ENCODE results near the gene FAF2. TPM values are rescaled to one million over a fixed set of nuclear protein-coding genes. Genes with fewer than 3 reads are reported as not detected.

FAF2 gene
- total RNA-seq, 2 experiments from 2014 or later = 29.9 to 38.7 TPM

DNA sequence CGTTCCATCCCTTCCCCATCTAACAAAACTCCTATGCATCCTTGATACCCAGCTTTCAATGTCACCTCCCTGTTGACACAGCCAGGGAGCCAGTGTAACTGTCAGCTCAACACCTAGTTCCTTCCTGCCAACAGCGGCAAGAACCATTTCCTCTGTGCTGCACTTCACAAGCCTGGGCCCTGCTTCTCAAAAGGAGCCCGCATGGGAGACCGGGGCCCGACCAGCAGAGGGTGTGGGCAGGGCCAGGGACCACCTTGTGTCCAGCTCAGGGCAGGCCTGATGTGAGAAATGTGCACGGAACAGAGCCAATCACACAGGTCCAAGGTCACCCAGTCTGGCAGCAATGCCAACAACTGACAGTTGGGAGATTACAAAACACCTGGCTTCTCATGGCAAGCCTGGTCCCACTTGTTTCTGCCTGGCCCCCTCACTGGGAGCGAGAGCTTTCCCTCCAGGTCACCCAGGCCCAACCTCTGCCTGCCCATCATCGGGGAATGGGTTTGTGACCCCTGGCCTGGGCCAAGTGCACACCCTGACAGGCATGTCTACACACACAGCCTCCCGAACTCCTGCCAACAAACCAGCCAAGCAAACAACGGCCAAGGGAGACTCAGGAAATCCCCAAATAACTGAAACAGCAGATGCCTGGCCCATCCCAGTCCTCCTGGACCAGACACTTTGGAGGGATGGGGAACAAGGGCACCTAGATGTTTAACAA, 85.9 kb downstream of the FAF2 start:
- H3K4me1 Mint-ChIP-seq = peaks cover 60% of the 10 kb centered on the region
- DNase-seq (peak; percentile 80), ATAC-seq (no peak)
- H3K9me3 Mint-ChIP-seq (ENCODE audit: low read depth) = no peaks in the 10 kb centered on the region
- peak overlapping the region; percentile 90 for H3K27ac Mint-ChIP-seq
- peak overlapping the region; percentile 93 for H3K4me3 Mint-ChIP-seq
- peaks cover 29% of the 10 kb centered on the region for H3K36me3 Mint-ChIP-seq
- no peaks in the 10 kb centered on the region for H3K27me3 Mint-ChIP-seq
- CTCF ChIA-PET = interaction anchor here (0.7 to 7.8 kb wide), 7 partner anchors 8 to 118 kb away, joined by 3 to 83 read pairs (median 4); partner anchors contain the start of genes CLTB and FAF2

DNA sequence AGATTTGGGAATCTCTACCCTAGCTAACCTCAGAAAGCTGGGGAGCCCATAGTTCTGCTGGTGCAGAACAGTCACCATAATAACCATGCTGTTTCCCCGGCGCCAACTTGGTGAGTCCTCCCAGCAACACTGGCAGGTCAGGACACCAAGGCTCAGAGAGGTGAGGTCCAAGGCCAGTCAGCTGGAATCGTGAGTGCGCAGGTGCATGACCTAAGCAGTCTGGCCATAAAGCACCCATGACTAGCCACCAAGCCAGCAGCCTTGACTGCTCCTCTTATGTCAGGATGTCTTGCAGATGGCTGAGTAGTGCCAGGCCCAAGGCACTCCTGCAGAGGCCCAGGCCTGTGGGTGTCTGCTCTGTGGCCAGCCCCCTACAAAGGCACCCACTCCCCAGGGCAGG, 86.5 kb downstream of the FAF2 start:
- ATAC-seq = no peak
- Mint-ChIP-seq H3K27me3 (no peaks in the 10 kb centered on the region), H3K4me1 (peaks cover 58% of the 10 kb centered on the region), H3K4me3 (peak overlapping the region; percentile 93), H3K9me3 (ENCODE audit: low read depth) (no peaks in the 10 kb centered on the region), H3K27ac (peak overlapping the region; percentile 90), H3K36me3 (peaks cover 26% of the 10 kb centered on the region)
- CTCF ChIA-PET = interaction anchor here (1.5 to 7.8 kb wide), 4 partner anchors 8 to 118 kb away, joined by 4 to 83 read pairs (median 14); partner anchors contain the start of genes CLTB and FAF2
- DNase-seq = no peak

DNA sequence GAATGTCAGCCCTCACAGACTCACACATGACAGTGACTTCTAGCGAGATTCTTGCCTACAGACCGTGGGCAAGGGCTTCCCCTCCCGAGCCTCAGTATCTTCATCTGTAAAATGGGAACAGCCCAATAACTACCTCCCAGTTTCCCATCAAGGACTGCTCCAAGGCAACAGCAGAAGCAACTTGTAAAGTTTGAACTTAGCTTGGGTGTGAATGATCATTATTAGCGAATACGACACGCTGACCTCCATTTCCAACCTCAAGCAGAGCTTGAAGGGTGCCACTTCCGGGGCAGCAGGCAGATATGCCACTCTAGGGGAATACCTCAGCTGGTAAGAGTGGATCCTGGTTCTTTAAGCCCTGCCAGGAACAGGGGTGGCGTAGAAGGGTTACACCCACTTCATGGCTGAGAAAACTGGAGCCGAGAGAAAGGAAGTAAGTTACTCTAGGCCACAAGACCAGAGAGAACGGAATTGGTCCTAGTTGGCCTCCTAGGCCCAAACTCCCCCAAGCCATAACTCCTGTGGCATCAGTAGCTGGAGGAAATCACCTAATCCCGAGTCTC, 87.0 kb downstream of the FAF2 start:
- Mint-ChIP-seq H3K27me3 (no peaks in the 10 kb centered on the region), H3K4me3 (peak overlapping the region; percentile 93), H3K27ac (peak overlapping the region; percentile 90), H3K4me1 (peaks cover 61% of the 10 kb centered on the region), H3K36me3 (peaks cover 24% of the 10 kb centered on the region), H3K9me3 (ENCODE audit: low read depth) (no peaks in the 10 kb centered on the region)
- CTCF ChIA-PET = interaction anchor here (3.0 to 7.8 kb wide), 3 partner anchors 7 to 119 kb away, joined by 11 to 83 read pairs (median 17); partner anchors contain the start of genes CLTB and FAF2
- ATAC-seq (no peak), DNase-seq (peak; percentile 68)

DNA sequence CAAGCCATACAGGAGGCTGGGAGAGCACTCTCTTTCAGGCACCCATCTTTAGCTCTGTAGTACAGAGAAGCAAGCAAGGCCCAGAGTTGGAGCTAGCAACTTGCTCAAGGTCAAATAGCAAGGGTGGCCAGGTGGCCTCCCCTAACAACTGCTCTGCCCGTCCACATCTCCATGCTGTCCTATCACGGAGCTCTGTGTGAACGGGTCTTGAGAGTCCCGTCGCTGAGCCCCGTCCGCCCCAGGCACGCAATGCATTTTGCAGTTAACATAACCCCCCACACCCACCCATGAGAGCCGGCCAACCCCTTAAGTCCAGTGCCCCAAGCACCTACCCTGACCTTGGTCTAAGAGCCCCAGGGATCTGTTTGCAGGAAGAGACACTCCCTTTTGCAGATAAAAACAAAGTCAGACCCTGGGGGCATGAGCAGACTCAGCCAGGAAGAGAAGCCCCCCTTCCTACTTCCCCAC, 87.5 kb downstream of the FAF2 start:
- DNase-seq (no peak), ATAC-seq (no peak)
- CTCF ChIA-PET = interaction anchor here (3.0 to 7.8 kb wide), 3 partner anchors 7 to 119 kb away, joined by 11 to 83 read pairs (median 17); partner anchors contain the start of genes CLTB and FAF2
- H3K9me3 Mint-ChIP-seq (ENCODE audit: low read depth) = no peaks in the 10 kb centered on the region
- no peaks in the 10 kb centered on the region for H3K27me3 Mint-ChIP-seq
- H3K27ac Mint-ChIP-seq = peak overlapping the region; percentile 90
- H3K4me3 Mint-ChIP-seq = peak overlapping the region; percentile 93
- H3K4me1 Mint-ChIP-seq = peaks cover 63% of the 10 kb centered on the region
- H3K36me3 Mint-ChIP-seq = peaks cover 24% of the 10 kb centered on the region

DNA sequence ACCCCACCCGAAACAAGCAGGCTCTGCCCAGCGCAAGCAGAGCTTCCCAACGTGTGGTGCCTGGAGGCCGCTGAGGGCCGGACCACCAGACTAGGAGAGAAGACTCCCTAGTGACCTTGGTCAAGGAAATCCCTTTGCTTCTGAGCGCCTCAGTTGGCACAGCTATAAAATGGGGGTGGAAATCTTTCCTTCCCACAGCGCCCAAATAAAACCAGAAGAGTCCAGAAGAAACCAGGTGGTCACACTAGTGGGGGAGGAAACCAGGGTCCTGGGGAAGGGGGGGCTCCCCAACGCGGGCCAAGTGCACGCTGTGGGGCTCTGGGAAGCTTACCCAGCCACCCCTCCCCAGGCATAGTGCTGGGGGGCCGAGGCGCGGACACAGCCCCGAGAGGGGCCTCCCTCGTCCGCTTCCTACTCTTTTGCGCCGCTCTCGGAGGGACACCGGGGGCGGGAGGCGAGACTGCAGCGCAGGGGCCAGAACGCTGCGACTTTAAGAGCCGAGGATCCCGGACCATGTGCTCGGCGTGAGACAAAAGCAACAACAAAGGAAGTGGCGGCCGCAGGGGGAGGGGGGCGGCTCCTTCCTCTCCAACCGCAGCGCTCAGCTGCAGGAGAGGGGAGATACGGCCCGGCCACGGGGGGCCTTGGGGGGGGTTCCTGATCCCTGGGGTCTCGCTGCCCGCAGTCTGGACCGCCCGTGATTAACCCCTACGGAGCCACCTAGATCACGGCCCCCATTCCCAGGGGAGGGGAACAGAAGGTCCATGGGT, 88.1 kb downstream of the FAF2 start:
- Mint-ChIP-seq H3K4me1 (peaks cover 66% of the 10 kb centered on the region), H3K27ac (peak overlapping the region; percentile 90), H3K36me3 (peaks cover 21% of the 10 kb centered on the region), H3K4me3 (peak overlapping the region; percentile 93), H3K9me3 (ENCODE audit: low read depth) (no peaks in the 10 kb centered on the region), H3K27me3 (no peaks in the 10 kb centered on the region)
- ATAC-seq = peak; percentile 6
- DNase-seq = peak; percentile 93
- CTCF ChIA-PET = interaction anchor here (1.1 to 7.8 kb wide), 7 partner anchors 6 to 174 kb away, joined by 3 to 83 read pairs (median 11); partner anchors contain the start of genes CLTB and FAF2

DNA sequence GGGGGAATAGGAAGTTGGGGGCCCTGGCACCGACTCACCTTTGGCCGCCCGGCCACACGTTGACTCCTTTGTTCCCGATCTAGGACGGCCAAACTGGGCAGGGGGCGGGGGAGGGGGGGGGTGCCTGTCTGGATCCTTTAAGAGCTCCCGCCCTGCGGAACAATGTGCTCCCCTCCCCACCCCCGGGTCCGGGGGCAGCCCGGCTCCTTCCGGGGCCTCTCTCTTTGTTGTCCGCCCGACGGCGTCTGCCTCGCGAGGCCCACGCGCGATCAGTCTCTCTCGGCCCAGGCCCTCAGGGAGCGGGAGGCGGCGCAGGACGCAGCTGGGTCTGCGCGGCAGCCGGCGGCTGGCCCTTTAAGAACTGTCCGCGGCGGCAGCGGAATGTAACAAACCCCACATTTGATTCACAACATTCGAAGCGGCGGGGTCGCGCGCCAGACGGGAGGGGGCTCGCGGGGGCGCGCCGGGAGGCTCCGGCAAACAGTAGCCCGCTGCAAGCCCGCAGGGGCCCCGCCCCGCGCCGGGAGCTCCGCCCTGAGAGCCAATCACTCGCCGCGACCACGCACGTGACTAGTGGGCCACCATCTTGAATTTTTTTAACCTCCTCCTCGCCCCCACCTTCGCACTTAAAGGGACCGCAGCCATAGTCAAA, 88.8 kb downstream of the FAF2 start, which contains the start of gene RNF44:
RNF44 (minus strand) TSS at position 501 of the 652 bp plus-strand sequence. CDS start 4,930 bp downstream, outside the sequence.
- ATAC-seq = peak; percentile 66
- peak within 1 kb of the TSS; percentile 93 for H3K4me3 Mint-ChIP-seq

DNA sequence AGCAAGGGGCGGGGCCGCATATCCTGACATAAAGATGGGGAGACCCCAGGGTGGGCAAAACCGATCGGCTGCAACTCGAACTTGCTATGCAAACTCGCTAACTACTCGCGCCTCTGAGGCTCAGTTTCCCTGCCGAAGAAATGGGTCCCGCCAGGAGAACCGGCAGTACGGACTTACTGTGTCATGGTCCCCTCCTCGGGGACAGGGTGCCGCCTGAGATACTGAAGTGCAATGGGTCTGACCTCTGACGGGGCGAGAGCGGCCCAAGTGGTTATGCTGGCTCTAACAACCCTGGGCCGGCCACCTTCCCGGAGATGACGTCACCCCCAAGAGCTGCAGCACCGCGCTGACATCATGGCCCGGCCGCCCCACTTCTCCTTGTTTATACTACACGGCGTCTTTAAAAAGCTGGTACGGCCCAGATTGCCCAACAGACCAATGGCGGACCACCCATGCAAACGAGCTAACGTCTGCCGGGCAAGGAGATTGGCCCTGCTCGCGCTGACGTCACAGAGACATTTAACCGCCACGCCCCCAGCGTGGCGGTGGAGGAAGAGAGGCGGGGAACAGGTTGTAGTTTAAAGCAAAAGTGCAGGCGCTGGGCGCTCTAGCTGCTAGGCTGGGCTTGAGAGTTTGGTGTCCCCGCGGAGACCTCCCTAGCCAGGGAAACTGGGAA, 89.5 kb downstream of the FAF2 start:
- no peaks in the 10 kb centered on the region for H3K9me3 Mint-ChIP-seq (ENCODE audit: low read depth)
- H3K27ac Mint-ChIP-seq = peak overlapping the region; percentile 90
- DNase-seq = peak; percentile 100
- peak; percentile 76 for ATAC-seq
- CTCF ChIA-PET = interaction anchor here (1.1 to 2.7 kb wide), 11 partner anchors 8 to 175 kb away, joined by 3 to 15 read pairs (median 5); partner anchors contain the start of genes CLTB, FAF2, HIGD2A and NOP16
- H3K36me3 Mint-ChIP-seq = peaks cover 20% of the 10 kb centered on the region
- H3K27me3 Mint-ChIP-seq = no peaks in the 10 kb centered on the region
- H3K4me3 Mint-ChIP-seq = peak overlapping the region; percentile 93
- peaks cover 70% of the 10 kb centered on the region for H3K4me1 Mint-ChIP-seq

More for the DNA sequence above, 88.8 kb downstream of the FAF2 start, which contains the start of gene RNF44:
- Mint-ChIP-seq H3K27ac (peak within 1 kb of the TSS; percentile 90), H3K36me3 (peaks cover 20% of the 10 kb centered on the region), H3K4me1 (peaks cover 67% of the 10 kb centered on the region), H3K9me3 (ENCODE audit: low read depth) (no peaks in the 10 kb centered on the region), H3K27me3 (no peaks in the 10 kb centered on the region)
- CTCF ChIA-PET = interaction anchor here (0.6 to 2.7 kb wide), 10 partner anchors 7 to 175 kb away, joined by 3 to 15 read pairs (median 5); partner anchors contain the start of genes CLTB, FAF2, HIGD2A and NOP16
- peak; percentile 99 for DNase-seq

DNA sequence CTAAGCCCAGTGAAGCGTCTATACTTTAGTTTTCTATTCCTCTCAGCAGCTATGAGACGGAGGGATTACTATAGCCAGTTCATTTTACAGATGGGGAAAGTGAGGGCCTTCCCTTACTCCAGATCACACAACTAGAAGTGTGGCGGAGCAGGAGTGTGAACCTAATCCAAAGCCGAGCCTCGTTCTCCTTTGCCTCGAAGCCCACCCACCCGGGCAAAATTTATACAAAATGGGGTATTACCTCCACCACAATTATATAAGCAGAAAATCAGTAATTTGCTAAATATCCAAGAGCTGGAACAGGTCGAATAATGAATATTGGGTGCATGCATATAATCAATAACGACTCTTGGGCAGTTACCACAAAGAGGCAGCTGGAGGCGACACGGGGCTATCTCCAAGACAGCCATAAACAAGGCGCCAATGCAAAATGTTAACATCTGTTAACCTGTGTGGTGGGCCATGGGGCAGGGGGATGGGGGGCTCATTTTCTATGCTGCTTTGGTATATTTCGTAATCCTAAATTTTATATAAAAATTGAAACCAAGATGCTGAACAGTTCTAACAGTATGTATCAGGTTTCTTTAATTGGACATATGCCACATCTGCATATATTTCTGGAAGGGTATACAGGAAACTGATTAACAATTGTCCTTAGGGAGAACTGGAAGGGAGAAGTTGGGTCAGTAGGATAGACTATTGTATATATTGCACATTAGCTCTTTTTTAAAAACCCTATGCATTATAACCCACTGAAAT, 90.2 kb downstream of the FAF2 start:
- no peak for DNase-seq
- Mint-ChIP-seq H3K27me3 (no peaks in the 10 kb centered on the region), H3K9me3 (ENCODE audit: low read depth) (no peaks in the 10 kb centered on the region), H3K27ac (peak overlapping the region; percentile 90), H3K4me1 (peaks cover 63% of the 10 kb centered on the region), H3K4me3 (peak overlapping the region; percentile 93), H3K36me3 (peaks cover 16% of the 10 kb centered on the region)
- ATAC-seq = no peak
- CTCF ChIA-PET = interaction anchor here (1.1 to 2.7 kb wide), 9 partner anchors 9 to 150 kb away, joined by 3 to 15 read pairs (median 5); partner anchors contain the start of genes CLTB, FAF2, HIGD2A and NOP16

DNA sequence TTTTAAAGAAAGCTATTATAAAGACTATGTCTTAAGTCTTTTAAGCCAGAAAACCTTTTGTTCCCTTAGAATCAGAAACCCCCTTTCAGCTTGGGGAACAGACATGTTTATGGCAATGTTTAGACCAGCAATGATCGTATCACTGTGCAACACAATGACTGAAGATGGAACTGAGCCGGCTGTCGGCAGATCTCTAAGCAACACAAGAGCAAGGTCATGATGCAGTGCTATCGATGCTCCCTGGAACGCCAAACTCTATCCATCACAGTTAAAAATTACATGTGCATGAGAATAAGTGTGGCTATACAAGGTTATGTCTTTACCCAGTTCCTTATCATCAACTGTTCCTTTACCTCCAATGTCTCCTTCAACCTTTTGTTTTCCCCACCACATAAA, 90.8 kb downstream of the FAF2 start:
- H3K4me3 Mint-ChIP-seq = no peak overlapping the region
- no peaks in the 10 kb centered on the region for H3K9me3 Mint-ChIP-seq (ENCODE audit: low read depth)
- H3K36me3 Mint-ChIP-seq = peaks cover 12% of the 10 kb centered on the region
- H3K27ac Mint-ChIP-seq = peak overlapping the region; percentile 60
- no peak for ATAC-seq
- no peak for DNase-seq
- CTCF ChIA-PET = interaction anchor here (1.1 to 2.7 kb wide), 5 partner anchors 9 to 122 kb away, joined by 4 to 15 read pairs (median 7); partner anchors contain the start of genes CLTB and FAF2
- no peaks in the 10 kb centered on the region for H3K27me3 Mint-ChIP-seq
- peaks cover 58% of the 10 kb centered on the region for H3K4me1 Mint-ChIP-seq

DNA sequence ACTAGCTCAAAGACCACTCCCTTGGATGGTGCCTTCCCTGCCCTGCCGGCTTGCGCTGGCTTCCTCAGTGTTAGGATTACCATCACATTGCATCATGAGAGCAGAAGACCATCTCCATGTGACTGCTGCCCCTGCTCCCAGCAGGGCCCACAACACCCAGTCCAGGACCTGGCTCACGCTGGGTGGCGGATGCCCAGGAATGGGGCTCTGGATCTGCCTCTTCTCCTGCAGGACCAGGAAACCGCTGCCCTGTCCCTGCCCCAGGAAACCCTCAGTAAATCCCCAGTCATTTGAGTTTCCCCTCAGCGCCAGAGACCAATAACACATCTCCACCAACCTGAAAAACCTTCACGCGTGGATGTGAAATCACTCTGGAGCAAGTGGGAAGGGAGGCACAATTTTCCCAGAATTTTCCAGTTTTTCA, 92.3 kb downstream of the FAF2 start:
- Mint-ChIP-seq H3K9me3 (ENCODE audit: low read depth) (no peaks in the 10 kb centered on the region), H3K36me3 (peaks cover 6% of the 10 kb centered on the region), H3K4me3 (no peak overlapping the region), H3K27me3 (no peaks in the 10 kb centered on the region), H3K4me1 (peaks cover 56% of the 10 kb centered on the region), H3K27ac (peak overlapping the region; percentile 95)
- no peak for DNase-seq
- CTCF ChIA-PET = interaction anchor here (1.7 to 6.2 kb wide), 3 partner anchors 8 to 124 kb away, joined by 5 to 83 read pairs (median 7); partner anchors contain the start of genes CLTB and FAF2
- ATAC-seq = no peak

DNA sequence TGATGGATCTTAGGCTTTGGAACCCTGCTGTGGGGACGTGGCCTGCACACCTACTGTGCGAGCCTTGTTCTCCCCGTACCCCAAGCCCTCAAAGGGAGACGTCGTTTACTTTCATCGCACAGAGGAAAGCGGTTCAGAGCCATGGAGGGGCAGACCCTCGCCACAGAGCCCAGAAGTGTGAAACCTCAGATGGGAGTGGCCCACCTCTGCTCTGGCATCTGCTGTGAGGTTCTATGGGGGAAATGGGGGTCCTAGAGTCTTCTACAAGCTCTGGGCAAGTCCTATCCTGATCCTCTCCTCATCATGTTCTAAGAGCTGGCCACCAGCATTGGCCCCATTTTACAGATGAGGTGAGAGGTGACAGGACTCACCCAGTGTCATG, 92.8 kb downstream of the FAF2 start:
- H3K36me3 Mint-ChIP-seq = peaks cover 2% of the 10 kb centered on the region
- H3K9me3 Mint-ChIP-seq (ENCODE audit: low read depth) = no peaks in the 10 kb centered on the region
- ATAC-seq (no peak), DNase-seq (peak; percentile 67)
- peak overlapping the region; percentile 95 for H3K27ac Mint-ChIP-seq
- H3K4me1 Mint-ChIP-seq = peaks cover 56% of the 10 kb centered on the region
- CTCF ChIA-PET = interaction anchor here (1.7 to 6.2 kb wide), 3 partner anchors 9 to 124 kb away, joined by 5 to 83 read pairs (median 7); partner anchors contain the start of genes CLTB and FAF2
- peak overlapping the region; percentile 89 for H3K4me3 Mint-ChIP-seq
- no peaks in the 10 kb centered on the region for H3K27me3 Mint-ChIP-seq

Measured in activated CD8-positive, alpha-beta memory T cell treated with anti-CD3 and anti-CD28 coated beads, Interleukin-2, amount 10 ng/mL, durations not matched to agents 7 days and 5 days (primary cell).